Cerebellar nuclear complex (tissue), 1 donor: ENCODE measurements around the gene GOT2.
"Not testable (repeated sequence)": the region's sequence is repeated elsewhere in the genome, so short reads cannot be mapped to it uniquely, and the experiment has no call there.

Experiments used
- DNase-seq, 2 experiments: peaks; one replicate each; lab custom pipeline; 2025; lab: John Stamatoyannopoulos, UW

Gene GOT2

DNA sequence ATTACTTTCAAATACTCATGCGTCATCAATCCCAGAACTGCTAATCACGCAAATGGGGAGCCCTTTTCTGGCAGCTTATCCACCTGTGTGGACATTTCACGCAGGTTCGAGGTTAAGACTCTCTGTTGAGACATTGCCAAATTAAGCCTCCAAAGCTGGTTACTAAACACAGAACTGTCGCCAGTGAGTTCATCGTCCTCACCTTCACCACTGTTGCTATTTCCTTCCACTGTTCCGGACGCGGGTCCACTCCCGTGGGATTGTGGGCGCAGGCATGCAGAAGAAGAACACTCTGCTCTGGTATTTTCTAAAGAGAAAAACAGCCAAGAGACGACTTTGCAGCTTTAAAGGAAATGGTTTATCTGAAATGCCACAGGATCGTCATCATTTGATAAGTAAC lies 16.1 kb downstream of the GOT2 start:
- no peak for DNase-seq

DNA sequence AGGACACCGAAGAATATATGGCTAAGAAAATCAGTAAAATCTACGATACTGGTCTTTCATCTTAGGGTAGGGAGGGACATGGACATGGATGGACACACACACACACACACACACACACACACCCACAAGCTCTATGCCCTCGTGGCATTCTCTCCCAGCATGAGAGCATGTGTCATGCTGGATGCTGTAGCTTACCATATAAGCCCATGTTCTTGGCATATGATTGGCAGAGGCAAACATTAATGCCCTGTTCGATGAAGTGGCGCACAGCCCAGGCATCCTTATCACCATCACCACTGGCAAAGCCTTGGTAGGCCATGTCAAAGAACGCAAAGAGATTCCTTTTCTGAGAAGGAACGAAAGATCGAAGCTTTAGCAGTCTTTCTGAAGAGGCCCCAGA lies 17.6 kb downstream of the GOT2 start:
- no peak for DNase-seq

GRCh38 chr16:58713742-58714141 lies 20.4 kb downstream of the GOT2 start:
- no peak for DNase-seq

GRCh38 chr16:58709333-58709732 lies 24.8 kb downstream of the GOT2 start:
- no peak for DNase-seq

DNA sequence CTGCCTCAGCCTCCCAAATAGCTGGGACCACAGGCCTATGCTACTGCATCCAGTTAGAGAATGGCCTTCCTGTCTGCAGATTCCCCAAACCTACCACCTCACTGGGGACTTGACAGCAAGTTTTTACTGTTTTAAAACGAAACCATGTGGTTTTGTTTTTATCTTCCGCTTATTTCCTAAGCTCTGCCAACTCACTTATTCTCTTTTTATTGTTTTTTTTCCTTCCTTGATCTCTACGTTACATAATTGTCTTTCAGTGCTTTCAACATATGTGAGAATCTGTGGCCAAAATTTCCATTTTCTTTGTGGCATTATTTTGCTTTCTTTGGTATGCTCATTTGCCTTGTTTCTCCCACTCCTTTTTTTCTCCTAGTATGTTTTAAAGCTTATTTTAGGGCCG lies 35.0 kb downstream of the GOT2 start:
- DNase-seq = no peak

- DNase-seq = no peak
These were observed 38.7 kb downstream of the GOT2 start for GRCh38 chr16:58695368-58695767.

- DNase-seq = no peak
These were observed 41.7 kb downstream of the GOT2 start for GRCh38 chr16:58692450-58692849.

- DNase-seq = not testable (repeated sequence)
These were observed 47.0 kb downstream of the GOT2 start for GRCh38 chr16:58686985-58687706.

- DNase-seq = no peak
These were observed 49.0 kb downstream of the GOT2 start for GRCh38 chr16:58685084-58685449.

DNA sequence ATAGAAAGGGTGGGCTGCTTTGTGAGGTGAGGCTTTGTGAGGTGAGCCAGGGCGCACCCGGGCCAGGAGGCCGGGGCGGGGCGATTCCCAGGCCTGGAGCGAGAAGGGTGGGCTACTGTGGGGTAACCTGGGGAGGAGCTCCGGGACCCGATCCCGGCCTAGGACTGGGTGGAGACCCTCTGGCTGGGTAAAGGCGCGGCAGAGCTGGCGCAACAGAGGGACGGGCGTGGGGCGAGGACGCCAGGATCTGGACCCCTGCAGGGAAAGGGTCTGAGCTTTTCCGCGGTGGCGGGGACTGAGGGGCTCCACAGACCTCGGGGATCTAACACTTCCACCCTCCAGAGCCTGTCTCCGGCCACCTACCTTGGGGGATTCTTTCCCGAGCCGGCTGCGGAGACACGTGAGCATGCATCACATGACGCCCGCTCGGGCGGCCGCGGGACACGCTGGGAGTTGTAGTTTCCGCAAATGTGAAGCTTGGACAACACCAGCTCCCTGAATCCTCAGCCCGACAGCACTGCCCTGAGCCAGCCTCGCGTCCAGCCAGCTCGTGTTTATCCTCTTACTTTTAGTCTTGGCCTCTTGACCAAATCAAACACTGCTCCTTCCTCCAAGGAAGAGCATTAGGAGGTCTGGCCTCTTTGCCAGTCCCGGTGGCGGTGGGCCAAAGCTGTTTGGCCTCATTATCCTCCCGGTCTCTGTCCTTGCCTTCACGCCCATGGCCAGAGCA lies 49.6 kb downstream of the GOT2 start, which contains the start of gene SLC38A7:
SLC38A7 (minus strand) TSS at position 417 of the 730 bp plus-strand sequence. CDS start 4,644 bp downstream, outside the sequence.
- peak; percentile 46 to 74 for DNase-seq

- DNase-seq = no peak
These were observed 50.1 kb downstream of the GOT2 start for GRCh38 chr16:58684001-58684353.

DNA sequence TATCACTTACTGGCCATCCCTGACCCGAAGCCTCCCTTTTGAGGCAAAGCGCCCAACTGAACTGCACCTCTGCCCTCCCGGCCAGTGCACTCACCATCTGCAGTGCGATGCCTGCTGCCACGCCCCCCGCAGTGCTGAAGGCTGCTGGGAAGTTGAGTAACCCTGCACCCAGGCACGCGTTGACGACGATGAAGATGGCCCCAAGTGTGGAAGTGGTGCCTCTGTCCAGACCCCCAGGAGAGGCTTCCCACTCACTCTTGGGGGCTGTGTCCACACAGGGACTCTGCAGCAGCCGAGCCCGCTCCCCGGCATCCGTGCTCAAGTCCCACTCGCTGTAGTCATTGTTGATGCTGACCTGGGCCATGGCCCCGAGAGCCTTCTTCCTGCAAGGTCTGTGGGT lies 54.4 kb downstream of the GOT2 start:
- DNase-seq = no peak

DNA sequence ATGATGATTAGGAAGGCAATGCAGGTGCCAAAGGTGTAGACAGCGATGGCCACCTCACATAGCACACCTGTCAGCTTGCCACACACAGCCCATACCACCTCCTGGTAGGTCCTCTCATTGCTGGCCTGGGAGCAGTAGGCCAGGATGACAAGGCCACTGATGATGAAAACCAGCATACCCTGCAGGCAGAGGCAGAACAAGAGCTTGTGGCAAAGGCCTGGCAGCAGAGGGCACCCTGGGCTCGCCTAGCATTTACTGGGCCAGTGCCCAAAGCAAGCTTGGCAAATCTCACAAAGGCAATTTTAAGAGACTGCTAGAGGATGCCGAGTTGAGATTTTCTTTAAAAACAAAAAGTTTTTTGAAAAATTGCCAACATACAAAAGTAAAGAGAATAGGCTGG lies 55.4 kb downstream of the GOT2 start:
- no peak for DNase-seq

DNA sequence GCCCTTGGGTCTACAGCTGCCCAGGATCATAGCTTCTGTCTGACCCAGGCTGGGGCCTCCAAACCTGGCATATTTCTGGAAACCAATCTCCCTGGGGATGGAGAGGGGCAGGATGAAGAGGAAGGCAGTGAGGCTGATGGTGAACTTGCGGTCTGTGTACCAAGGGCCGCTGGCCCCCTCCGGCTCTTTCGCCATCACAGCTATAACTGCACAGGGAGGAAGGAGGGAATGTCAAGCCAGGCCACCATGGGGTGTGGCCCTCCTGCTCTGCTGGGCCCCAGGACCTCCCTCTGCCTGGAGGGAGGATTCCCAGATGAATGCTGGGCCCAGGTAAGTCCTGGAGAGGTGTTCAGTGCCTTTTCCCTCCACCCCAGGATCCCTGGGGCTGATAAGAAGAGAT lies 55.8 kb downstream of the GOT2 start:
- DNase-seq = no peak

GRCh38 chr16:58670946-58671583 lies 63.1 kb downstream of the GOT2 start:
- DNase-seq = no peak

DNA sequence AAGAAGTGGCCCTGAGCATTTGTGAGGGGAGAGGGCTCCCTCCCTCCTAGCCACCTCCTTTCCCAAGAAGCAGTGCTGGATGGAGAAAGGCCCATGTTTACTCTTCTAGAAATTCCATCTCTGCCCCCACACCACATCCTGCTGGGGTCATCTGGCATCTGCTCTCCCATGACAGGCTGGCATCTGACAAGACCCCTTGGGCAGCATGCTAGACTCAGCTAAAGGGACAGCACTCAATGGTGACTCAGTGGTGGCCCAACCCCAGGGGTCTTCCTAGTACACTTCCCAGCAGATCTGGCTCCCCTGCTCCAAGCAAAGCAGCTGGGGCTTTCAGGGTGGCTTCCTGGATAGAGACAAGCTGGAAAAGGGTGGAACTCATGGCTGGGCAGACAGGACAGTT lies 63.9 kb downstream of the GOT2 start:
- no peak for DNase-seq

DNA sequence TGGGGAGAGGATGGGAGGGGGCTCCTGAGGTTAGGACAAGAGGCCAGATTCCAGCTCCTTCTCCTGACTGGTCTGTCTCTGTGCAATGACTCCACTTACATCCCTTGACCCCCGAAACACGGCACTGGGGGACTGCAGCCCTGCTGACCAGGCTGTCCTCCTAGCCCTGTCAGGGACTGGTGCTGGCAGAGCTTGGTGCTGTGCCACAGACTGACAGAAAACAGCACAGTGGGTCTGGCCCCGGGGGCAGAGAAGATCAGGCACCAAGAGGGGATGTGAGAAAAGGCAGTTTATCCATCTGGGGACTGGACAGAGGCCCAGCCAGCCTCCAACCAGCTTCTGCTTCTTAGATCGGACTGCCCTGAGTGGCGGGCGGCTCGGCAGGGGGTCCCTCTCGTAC lies 68.9 kb downstream of the GOT2 start:
- DNase-seq = no peak

- peak in 1 of 2 experiments; percentile 65 for DNase-seq
These were observed 72.8 kb downstream of the GOT2 start for GRCh38 chr16:58661199-58661830.

DNA sequence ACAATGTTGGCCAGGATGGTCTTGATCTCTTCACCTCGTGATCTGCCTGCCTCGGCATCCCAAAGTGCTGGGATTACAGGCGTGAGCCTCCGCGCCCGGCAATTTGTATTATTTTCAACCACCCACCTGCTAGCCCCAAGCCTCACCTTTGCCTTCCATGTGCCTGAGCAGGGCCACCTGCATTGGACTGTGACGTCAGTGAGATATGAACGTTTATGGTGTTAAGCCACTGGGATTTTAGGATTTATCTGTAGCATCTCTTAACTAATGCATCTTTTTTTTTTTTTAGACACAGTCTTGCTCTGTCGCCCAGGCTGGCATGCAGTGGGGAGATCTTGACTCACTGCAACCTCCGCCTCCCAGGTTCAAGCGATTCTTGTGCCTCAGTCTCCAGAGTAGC lies 74.2 kb downstream of the GOT2 start:
- not testable (repeated sequence) for DNase-seq

GRCh38 chr16:58658796-58659211 lies 75.3 kb downstream of the GOT2 start:
- no peak for DNase-seq
